ENCODE measurements around the gene CACNA2D3.

Gene CACNA2D3

DNA sequence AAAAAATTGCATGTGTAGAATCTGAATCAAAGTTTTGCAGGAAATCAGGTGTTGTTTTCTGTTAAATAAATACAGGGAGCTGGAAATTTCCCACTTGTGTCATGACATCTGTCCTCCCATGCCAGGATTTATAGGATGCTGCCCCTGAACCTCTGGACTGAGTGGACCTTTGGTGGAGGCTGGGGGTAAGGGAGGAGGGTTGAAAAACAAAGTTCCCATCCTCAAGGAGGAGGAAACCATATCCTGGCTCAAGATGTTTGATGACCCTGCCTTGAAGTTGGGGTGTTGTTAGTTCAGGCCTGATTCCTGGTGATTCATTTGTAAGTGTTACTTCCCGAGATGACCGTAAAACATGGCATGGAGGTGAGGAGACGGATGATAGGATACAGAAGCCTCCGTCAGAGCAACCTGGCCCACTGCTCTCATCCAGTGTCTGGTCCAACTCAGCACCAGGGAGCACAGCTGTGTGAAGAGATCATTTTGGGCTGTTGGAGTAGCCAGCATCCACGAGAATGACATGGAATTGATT is 223.6 kb downstream of the CACNA2D3 start:
- no peak for FAIRE-seq

DNA sequence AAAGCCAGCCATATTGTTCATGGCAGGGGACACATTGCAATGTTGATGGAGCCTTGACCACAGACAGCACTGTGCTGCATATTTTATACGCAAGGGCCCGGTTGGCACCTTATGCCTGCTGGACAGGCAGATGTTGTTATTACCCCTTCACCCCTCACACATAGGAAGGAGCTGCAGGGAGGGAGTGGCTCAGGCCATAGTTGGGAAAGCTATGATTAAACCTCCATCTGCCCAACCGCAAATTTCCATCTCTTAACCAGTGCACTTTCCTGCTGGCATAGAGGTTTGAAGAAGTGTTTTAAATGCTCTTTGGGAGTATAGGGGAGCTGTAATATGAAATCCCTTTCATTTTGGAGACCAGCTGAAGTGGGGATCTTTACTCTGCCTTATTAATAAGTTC is 224.7 kb downstream of the CACNA2D3 start:
- no peak for FAIRE-seq

DNA sequence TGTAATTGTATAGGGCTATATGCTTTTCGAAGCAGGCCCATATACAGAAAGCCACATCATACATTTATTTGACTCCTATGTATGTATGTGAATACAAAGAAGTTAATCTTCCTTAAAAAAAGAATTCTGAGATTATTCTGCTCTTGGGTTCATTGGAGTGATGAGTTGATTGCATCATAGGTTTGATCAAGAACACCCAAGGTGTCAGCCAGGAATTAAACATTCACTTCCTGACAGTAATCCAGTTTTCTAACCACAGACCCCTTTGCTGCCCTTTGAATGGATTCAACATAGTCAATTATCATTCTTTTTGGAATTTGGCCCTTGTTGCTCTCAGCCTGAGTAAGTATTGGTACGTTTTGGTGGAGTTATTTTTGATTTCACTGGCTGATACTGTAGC is 225.6 kb downstream of the CACNA2D3 start:
- no peak for FAIRE-seq

DNA sequence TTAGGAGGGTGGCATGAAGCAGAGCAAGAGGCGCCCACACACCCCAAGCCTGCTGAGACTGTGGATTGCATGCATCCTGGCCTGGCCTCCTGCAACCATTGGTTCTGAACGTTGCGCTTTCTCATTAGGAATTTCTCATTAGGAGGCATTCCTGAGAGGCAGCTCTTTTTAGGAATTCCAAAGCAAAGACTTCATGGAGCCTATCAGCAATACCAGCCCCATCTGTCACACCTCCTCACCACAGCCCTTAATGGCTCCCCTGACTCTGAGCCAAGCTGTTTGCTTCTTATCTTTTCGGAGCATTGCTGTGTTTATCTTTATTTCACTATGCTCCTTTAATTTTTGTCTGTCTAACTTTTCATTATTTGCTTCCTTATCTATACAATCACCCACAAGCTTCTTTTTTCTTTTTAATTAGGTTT is 226.9 kb downstream of the CACNA2D3 start:
- no peak for FAIRE-seq

DNA sequence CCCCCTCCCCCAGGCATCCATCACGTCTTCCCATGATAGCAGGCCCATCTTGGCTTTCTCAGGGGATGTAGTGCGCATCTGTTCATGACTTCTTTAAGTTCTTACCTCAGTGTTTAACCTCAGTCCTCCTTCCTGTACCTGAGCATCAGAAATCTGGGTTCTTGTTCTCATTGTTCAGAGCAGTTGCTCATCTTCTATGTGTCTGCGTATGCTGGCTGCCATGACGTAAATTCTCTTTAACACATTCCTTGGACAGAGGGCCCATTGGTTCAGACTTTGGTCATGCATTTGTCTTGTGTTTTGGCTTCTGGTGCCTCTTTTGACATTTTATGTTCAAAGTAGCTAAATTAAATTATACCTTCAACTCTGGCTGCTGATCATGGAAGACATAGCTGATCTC is 227.3 kb downstream of the CACNA2D3 start:
- FAIRE-seq = no peak

DNA sequence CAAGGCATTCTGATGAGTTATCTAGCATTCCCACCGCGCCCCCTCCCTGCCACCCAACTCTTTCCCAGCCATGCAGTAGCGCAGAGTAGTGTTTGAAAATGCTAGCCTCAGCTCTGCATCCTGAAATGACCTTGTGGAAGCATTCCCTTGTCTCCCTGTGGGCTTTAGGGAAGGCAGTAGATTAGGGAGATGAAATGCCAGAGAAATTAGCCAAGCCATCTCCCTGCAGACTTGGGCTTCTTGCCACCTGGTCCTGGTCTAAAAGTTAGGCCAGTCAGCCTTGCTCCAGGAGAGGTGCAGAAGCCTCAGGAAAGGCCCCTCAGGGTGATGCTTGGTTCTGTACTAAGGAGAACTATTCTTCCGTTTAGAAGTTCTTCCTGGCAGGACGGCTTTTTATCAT is 231.2 kb downstream of the CACNA2D3 start:
- FAIRE-seq = no peak

DNA sequence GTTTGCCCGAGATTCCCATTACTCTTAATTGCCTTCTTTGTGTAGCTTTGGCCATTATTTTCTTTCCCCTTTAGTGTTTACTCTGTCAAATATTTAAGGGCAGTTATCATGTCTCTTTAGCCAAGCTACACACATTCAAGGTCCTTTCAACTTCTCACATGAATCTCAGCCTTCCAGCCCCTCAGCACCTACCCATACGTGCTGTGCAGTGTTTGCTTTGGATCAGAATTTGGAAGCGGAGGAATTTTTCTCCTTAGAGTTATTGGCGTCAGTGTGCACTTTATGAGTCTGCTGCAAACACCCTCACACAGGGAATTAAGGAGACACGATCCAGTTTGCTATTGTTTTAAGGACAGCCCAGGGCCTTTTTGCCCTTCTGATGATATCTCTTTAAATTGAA is 231.6 kb downstream of the CACNA2D3 start:
- FAIRE-seq = no peak

DNA sequence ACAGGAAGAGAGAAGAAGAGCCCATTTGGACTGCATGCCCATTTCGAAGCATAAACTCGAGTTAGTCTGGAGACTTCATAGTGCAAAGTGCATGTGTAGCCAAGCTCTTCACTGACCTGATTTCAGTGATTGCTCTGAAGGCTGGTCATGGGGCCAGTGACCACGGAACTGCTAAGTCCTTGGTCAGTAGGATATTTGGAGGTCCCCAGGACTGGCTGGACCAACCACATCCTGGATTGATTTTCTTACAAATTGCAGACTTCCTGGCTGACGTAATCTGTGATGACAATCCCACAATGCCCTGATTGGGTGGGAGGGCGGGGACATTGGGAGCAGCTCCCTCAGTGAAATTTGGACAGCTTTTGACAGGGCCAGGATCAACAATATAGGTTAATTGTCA is 233.4 kb downstream of the CACNA2D3 start:
- FAIRE-seq = no peak

DNA sequence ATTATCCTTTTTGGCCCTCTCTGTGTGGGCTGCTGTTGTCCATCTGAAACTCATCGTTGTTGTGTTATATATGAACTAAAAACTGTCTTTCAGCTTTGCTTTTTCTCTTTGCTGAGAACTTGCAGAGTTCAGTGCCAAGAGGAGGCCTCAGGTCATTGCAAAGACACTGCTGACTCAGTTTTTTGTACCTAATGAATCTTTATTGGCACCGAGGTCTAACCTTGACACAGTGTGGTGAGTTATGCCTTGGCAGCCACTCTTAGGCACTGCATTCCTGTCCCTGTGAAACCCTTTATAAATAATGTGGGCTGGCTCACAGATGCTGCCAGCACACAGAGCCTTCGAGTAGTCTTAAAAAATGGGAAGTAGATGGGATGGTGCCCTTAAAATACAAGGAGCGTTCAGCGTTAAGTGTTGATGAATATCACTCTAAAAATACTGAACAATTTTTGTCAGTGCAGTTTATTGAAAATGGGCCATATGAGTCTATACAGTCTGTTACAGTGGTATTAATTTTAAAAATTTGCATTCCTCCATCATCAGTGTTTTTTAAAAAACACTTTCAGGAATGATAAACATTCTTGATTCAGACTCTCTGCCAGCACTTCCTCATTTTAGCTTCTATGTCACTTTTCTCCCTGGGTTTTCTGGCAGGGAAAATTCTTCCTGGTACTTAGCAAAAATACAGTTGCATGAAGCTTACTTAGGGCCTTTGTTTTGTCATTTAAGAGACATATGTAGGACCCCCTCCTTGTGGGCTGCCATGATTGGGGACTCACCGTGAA is 234.1 kb downstream of the CACNA2D3 start:
- no peak for FAIRE-seq

DNA sequence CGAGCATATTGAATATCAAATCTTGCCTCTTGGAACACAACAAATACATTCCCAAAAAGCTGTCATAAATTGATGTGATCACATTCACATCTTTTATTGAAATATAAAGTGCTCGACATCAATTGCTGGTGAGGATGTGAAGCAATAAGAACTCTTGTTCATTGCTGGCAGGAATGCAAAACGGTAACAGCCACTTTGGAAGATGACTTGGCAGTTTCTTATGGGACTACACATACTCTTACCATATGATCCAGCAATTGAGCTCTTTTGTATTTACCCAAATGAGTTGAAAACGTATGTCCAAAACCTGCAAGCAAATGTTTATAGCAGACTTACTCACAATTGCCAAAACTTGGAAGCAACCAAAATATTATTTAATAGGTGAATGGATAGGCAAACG is 234.9 kb downstream of the CACNA2D3 start:
- no peak for FAIRE-seq

DNA sequence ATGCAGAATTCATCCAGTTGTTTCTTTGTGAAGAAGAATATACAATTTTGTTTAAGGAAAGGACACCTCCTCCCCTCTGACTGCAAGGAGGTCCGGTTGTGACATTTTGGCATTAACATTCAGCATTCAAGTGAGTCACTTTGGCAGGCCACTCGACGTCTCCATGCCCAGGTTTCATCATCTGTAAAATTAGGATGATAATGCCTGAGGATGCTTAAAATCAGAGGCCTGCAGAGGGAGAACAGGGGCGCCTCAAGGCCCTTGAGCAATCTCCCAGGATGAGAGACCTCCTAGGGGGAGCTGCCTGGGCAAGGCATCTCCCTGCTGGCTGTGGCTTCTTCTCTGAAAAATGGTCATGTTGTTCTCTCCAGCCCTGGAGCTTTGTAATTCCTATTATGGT is 236.0 kb downstream of the CACNA2D3 start:
- no peak for FAIRE-seq

DNA sequence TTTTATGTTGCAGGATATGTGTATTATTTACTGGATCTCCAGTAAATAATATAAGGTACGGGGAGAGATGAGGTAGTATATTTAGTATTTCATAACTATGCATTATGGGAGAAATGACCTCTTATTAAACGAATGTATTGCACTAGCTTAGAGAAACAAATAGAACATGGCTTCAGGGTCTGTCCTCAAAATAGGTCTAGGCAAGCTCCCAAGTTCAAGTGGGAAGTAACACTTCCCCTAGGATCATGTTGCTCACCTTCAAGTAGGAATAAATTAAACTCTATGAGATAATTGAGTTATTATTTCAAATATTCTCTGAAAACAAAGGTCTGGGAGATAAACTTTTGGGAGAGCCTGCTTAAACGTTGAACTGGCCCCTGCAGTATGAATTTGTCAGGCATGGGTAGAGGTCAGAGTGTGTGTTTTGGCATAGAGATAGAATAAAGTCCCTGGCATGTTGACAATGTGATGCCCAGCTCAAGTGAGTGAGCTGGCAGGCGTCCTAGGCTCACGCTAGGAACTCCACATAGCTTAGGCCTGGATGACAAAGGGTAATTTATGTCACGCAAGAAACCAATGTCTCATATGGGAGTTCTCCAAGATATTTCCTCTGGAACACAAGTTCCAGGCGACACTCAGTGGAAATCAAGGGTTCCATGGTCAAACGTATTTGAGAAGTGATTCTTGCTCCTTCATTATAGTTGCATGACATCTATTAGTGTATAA is 236.8 kb downstream of the CACNA2D3 start:
- no peak for FAIRE-seq

DNA sequence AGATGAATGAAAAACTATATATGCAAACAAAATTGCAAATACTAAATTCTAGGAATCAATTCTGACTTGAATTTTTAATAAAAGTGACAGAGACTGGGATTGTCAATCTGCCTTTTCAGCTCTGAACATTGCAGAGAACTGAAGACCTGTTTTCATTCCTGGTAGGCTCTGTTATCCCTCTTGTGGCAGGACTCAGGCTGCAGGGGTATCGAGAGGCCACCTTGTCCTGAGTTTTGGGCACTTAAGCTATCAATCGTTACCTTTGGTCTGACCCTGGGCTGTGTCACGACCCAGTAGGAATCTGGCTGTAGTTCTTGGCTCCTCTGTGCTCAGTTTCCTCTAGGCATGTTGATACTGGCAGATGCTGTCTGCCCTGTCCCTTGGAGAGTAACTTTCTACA is 238.0 kb downstream of the CACNA2D3 start:
- no peak for FAIRE-seq

DNA sequence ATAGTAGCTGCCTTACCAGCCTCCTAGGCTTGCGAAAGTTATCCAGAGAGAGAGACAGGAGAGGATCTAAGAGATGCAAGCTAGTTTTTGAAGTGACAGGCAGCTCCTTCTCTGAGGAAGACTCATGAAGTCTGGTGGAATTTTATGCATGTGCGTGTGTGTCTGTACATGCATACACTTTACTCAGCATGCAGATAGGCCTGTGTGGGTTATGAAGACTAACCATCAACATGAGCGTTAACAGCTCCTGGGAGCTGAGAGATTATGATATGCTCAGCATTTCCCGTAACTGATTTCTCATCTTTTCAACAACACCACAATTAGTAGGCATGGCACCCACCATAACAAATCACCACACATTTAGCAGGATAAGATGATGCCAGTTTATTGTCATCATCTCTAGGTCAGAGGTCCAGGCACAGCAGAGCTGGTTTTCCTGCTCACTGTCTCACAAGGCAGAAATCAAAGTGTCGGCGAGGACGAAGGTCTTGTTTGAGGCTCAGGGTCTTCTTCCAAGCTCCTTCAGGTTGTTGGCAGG is 239.5 kb downstream of the CACNA2D3 start:
- FAIRE-seq = no peak

DNA sequence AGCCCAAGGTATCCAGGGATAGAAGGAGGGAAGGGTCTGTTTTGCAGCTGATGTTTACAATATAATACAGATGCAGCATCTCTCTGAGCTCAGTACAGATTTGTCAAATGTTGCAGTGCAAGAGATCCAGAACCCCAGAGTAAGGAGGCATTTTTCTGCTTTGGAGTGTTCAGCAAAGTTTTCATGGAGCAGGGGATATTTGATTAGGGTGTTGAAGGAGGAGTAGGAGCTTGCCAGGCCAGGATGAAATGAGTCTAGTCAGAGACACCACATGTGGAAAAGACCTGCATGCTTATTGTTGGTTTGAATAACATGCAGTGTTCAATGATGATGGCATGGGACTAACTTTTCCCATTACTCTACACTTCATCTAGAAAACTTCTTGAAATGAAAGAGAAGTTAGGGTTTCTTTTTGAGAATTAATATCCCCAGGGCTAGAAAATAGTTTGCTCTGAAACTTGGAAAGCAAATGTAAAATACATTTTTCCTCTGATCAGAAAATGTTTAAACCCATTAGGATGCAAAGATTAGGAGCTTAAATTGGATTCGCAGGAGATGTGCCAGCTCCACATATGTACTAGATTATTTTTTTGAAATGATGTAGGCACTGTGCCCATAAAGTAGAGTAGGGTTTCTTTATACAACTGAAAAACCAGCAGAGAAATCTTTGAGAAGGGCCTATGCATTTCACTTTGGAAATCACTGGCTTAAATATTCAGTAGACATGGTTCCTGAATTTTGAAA is 243.8 kb downstream of the CACNA2D3 start:
- no peak for FAIRE-seq

DNA sequence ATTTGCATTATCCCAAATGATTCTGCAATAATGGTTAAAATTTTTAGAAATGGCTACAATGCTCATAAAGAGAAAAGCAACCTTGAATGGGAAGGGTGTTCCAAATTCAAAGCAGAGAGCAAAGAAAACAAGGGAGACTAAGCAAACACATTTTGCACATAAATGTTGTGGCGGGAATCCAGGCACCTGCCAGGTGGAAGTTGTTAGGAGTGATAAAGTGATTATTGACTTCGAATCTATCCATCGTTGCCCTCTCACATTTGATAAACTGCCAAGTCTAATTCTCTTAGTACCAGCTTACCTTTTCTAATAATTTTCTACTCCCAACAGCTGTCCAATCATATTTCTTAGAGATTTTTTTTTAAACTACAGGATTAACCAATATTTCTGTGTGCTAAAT is 244.5 kb downstream of the CACNA2D3 start:
- peak; percentile 95 for FAIRE-seq

DNA sequence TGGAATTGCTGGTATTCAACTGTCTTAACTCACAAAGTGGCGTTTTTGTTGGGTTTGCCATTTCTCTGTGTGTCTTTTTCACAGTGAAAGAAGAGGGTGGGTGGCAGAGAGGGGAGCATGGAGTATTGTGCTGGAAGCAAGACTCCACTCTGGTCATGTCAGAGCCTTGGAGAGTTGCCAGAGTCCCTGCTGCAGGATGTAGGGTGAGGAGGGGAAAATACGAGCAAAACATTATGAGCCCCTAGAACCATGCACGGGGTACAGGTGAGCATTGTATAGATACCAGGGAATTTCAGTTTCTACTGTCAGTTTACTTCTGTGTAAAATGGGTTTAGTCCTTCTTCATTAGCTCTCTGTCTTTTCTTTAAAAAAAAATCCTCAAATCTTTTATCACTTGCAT is 249.9 kb downstream of the CACNA2D3 start:
- no peak for FAIRE-seq

DNA sequence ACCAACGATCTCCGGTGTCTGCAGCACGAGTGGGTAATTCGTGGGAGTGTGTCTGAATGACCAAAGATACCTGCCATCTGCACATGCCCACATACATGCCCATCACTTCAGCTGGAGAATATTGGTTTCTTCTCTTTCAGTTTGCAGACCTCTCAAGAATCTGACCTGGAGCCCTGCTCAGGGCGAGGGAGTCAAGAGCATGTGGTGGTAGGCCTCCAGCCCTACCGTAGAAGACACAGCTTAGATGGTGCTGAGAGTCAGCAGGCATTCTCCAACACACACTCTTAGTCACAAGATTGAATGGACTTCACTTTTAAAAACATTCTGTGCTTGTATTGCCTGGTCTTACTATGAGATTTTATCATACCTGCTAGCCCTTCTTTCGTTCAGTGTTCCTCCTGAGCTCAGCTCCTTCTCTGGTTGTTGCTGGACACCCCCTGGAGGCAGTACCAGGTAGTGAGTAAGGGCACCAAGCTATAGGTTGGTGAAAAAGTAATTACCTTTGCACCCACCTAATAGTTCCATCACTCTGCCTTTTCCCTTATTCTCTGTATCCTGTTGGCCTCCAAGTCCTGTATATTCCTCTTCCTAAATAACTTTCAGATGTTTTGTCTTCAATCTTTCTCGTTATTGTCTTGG is 252.0 kb downstream of the CACNA2D3 start:
- no peak for FAIRE-seq

DNA sequence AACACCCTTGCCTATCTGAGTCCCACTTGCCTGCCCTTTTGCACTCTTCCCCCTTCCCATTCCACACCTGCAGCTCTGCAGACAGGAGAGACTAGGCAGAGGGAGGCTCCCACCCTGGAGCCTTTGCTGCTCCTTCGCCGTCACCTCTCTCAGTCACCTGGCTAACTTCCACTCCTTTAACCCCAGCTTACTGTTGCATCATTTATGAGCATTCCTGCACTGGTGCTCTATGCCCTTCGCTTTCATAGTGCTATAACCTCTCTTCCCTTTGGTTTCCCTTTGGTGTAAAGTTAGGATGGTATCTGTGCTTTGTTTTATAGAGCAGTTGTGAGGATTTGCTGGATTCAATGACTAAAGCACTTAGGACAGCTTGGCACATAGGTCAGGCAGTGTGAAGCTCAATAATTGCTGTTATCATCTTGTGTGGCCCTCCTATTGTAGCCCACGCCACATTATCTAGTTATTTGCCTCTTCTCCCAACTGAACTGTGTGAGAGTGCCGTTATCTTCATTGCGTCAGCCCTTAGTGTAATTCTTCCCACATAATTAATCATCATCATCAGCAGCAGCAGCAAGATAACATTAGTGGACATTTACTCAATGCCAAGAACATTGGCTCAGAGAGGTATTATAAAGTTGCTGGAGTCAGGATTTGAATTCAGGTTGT is 253.9 kb downstream of the CACNA2D3 start:
- FAIRE-seq = no peak

DNA sequence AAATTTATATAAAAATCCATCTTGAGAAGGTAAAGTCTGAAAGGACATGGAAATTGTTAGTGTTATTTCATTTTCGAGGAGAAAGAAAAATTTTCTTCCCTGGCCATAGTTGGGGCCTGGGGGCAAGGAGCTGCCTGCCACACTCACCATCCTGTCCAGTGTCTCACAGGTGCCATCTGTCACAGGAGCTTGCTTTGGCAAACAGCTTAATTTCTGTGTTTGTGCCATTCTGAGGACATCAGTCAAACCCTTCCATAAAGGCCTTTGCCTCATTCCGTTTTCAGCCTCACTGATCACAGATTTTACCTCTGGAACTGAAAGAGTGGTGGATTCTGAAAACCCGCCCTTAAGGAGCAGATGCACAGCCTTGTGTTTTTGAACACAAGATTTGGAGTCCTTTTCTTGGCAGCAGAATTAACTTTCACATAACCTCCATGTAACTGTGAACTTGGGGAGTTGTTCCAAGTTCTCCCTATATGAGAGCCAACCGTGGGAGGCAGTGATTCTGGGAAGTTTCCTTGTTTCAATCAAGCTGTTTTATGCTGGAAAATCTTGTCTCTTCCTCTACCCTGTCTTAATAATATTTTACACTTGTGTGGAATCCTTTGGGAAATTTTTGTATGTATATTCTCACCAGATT is 254.7 kb downstream of the CACNA2D3 start:
- no peak for FAIRE-seq

DNA sequence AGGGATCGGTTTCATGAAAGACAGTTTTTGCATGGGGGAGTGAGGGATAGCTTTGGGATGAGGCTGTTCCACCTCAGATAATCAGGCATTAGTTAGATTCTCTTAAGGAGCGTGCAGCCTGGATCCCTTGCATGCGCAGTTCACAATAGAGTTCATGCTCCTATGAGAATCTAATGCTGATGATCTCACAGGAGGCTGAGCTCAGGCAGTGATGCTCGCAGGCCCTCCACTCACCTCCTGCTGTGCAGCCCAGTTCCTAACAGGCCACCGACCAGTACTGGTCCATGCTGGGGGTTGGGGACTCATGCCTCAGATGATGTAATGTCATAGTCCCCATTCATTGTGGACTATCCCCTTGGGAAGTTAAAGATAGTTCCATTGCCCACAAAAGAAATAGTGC is 255.8 kb downstream of the CACNA2D3 start:
- no peak for FAIRE-seq

DNA sequence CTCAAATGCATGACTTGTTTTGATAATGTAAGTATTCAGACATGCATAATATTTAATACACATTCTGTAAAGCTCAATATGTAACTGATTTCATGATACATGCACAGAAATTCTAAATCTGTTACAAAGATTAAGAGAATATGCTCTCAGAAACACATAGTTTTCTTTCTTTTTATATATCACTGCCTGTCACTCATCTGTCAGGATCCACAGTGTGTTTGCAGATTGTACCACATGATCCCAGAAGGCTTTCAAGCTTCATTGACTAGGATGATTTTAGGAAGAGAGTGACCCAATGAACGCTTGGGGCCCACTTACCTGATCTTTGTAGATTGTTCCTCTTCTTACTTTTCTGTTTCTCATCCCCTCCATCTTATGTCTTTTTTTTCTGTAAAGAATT is 261.9 kb downstream of the CACNA2D3 start:
- no peak for FAIRE-seq
